GM23338 (cell line): ENCODE measurements around the gene ATG7. TPM values are rescaled to one million over a fixed set of nuclear protein-coding genes. Genes with fewer than 3 reads are reported as not detected.

ENCODE experiments used
- ATAC-seq: fragments of 200-7000 bp; cut with Tn5 transposase; 3 replicates; pipeline ENCODE4 v1.9.1; 2020
- DNase-seq: peaks from one replicate; pipeline ENCODE4 v3.0.0-alpha.2; 2015; ENCODE audit warnings: low spot score
- H2AFZ ChIP-seq: fragments of 200-600 bp; sonication (generic); 2 replicates; pipeline ENCODE4 v1.8.0; 2016; ENCODE audit warnings: antibody characterized with exemption, mild to moderate bottlenecking, moderate library complexity
- H3F3A ChIP-seq: fragments of 200-600 bp; sonication (generic); replicated peaks from 2 replicates; pipeline ENCODE4 v1.8.0; 2017; ENCODE audit warnings: antibody characterized with exemption, mixed run types, low read depth
- H3K27ac ChIP-seq: fragments of 200-600 bp; sonication (generic); 2 replicates; pipeline ENCODE4 v1.6.1; 2016; ENCODE audit warnings: low read depth
- H3K27me3 ChIP-seq: fragments of 200-600 bp; sonication (generic); 2 replicates; pipeline ENCODE4 v1.8.0; 2016; ENCODE audit warnings: mild to moderate bottlenecking, mixed run types, moderate library complexity; ENCODE audit not compliant: insufficient read depth
- H3K36me3 ChIP-seq: fragments of 200-600 bp; sonication (generic); 2 replicates; pipeline ENCODE4 v1.8.0; 2016; ENCODE audit warnings: mild to moderate bottlenecking; ENCODE audit not compliant: insufficient read depth
- H3K4me1 ChIP-seq: fragments of 200-600 bp; sonication (generic); 2 replicates; pipeline ENCODE4 v1.8.0; 2016; ENCODE audit warnings: mild to moderate bottlenecking, moderate library complexity; ENCODE audit not compliant: insufficient read depth
- H3K4me2 ChIP-seq: fragments of 200-600 bp; sonication (generic); 2 replicates; pipeline ENCODE4 v1.7.1; 2017; ENCODE audit warnings: mixed run types
- H3K4me3 ChIP-seq: fragments of 200-600 bp; sonication (generic); 2 replicates; pipeline ENCODE4 v1.6.1; 2016; ENCODE audit warnings: mixed run types
- H3K79me2 ChIP-seq: fragments of 200-600 bp; sonication (generic); replicated peaks from 2 replicates; pipeline ENCODE4 v1.8.0; 2017; ENCODE audit warnings: mild to moderate bottlenecking; ENCODE audit not compliant: insufficient read depth
- H3K9me2 ChIP-seq: fragments of 200-600 bp; sonication (generic); 2 replicates; pipeline ENCODE4 v1.8.0; 2017; ENCODE audit not compliant: insufficient read depth
- H4K20me1 ChIP-seq: fragments of 200-600 bp; sonication (generic); replicated peaks from 2 replicates; pipeline ENCODE4 v1.8.0; 2017; ENCODE audit warnings: mild to moderate bottlenecking; ENCODE audit not compliant: insufficient read depth
- H3K27ac Mint-ChIP-seq: 2 replicates; pipeline ENCODE4 v1.8.0; 2020; ENCODE audit warnings: inconsistent platforms, mild to moderate bottlenecking, moderate library complexity, mixed read lengths
- H3K27me3 Mint-ChIP-seq: 3 replicates; pipeline ENCODE4 v1.8.0; 2022; ENCODE audit warnings: low read depth, mild to moderate bottlenecking, moderate library complexity, mixed read lengths, inconsistent platforms; ENCODE audit not compliant: insufficient read depth, poor library complexity
- H3K36me3 Mint-ChIP-seq: 3 replicates; pipeline ENCODE4 v1.8.0; 2021; ENCODE audit warnings: low read depth, mild to moderate bottlenecking, inconsistent platforms, moderate library complexity, mixed read lengths
- H3K4me1 Mint-ChIP-seq: 3 replicates; pipeline ENCODE4 v1.8.0; 2020; ENCODE audit warnings: mild to moderate bottlenecking, inconsistent platforms, mixed read lengths
- H3K4me3 Mint-ChIP-seq: 3 replicates; pipeline ENCODE4 v1.8.0; 2021; ENCODE audit warnings: moderate library complexity, mild to moderate bottlenecking, inconsistent platforms, mixed read lengths
- H3K9me3 Mint-ChIP-seq: 3 replicates; pipeline ENCODE4 v1.8.0; 2020; ENCODE audit warnings: moderate library complexity, mild to moderate bottlenecking, inconsistent platforms, mixed read lengths
- CREB1 ChIP-seq: fragments of 250-450 bp; sonication (Bioruptor Pico); IDR thresholded peaks from 2 replicates; pipeline ENCODE4 v1.5.0; 2020; ENCODE audit warnings: low read depth, mild to moderate bottlenecking, moderate library complexity
- CTCF ChIP-seq, 2 experiments: fragments of 200-600 bp in 1 of 2; sonication (generic) in 1 of 2; conservative IDR thresholded peaks; 2 replicates each; pipeline versions ENCODE4 v1.5.1 to v1.6.1; 2016 to 2017; ENCODE audit warnings: antibody characterized with exemption in 2 of 2, low read depth in 2 of 2, mild to moderate bottlenecking in 2 of 2, moderate library complexity in 1 of 2
- ETS1 ChIP-seq: IDR thresholded peaks from 2 replicates; pipeline ENCODE4 v1.6.1; 2016; ENCODE audit warnings: antibody characterized with exemption
- EZH2 ChIP-seq: fragments of 200-600 bp; sonication (generic); IDR thresholded peaks from one replicate; pipeline ENCODE4 v1.8.0; 2017; ENCODE audit warnings: antibody characterized with exemption, mild to moderate bottlenecking, low read depth; ENCODE audit not compliant: unreplicated experiment
- REST ChIP-seq: IDR thresholded peaks from one replicate; pipeline ENCODE4 v1.6.1; 2018; ENCODE audit warnings: antibody characterized with exemption; ENCODE audit not compliant: unreplicated experiment
- ZNF462 ChIP-seq: fragments of 250-450 bp; sonication (Bioruptor Pico); IDR thresholded peaks from 2 replicates; pipeline ENCODE4 v1.5.0; 2020; ENCODE audit warnings: mild to moderate bottlenecking, moderate library complexity
- polyA plus RNA-seq: library from polyadenylated mRNA; unstranded; fragments of >200 nt; fragmentation: Nextera tagmentation; extraction: Ambion mirVana; gene quantifications from 2 replicates; pipeline ENCODE4 v1.2.1, GENCODE V29; 2016
- total RNA-seq: library from RNA; depleted of rRNA; stranded (reverse); fragments of >200 nt; shearing (Covaris generic); gene quantifications from 2 replicates; pipeline ENCODE4 v1.2.3, GENCODE V29; 2014

Gene ATG7
- total and polyA plus RNA-seq, 2 experiments from 2014 or later = 16.2 to 36.7 TPM

GRCh38 chr3:11422291-11422690 lies 150.1 kb downstream of the ATG7 start:
- no peak overlapping the region for H3K4me3 Mint-ChIP-seq
- H3K4me1 Mint-ChIP-seq = peaks cover 7% of the 10 kb centered on the region; the same call in 2 of the 3 replicates
- peaks cover 7% of the 10 kb centered on the region for H3K27me3 Mint-ChIP-seq
- H3K36me3 Mint-ChIP-seq = no peaks in the 10 kb centered on the region
- Histone ChIP-seq H3K27me3 (no peaks in the 10 kb centered on the region), H3K4me3 (no peak overlapping the region), H3K79me2 (no peaks in the 10 kb centered on the region), H3K4me2 (no peak overlapping the region), H3K9me2 (0 out of 2 replicates have a peak, but pooled peaks cover 6% of the 10 kb centered on the region), H3K4me1 (no peaks in the 10 kb centered on the region), H3K27ac (no peak overlapping the region), H3K36me3 (no peaks in the 10 kb centered on the region), H2AFZ (no peak overlapping the region), H3F3A (no peaks in the 10 kb centered on the region), H4K20me1 (no peaks in the 10 kb centered on the region)
- H3K27ac Mint-ChIP-seq = no peak overlapping the region
- no peak for DNase-seq
- TF ChIP-seq ETS1 = no peak
- no peak for TF ChIP-seq EZH2
- no peak for TF ChIP-seq CREB1 (CRISPR knock-in tag)
- no peak for TF ChIP-seq CTCF (conservative IDR thresholded peaks at IDR 0.05; ENCODE audit: low read depth in 2 of 2)
- no peak for TF ChIP-seq REST
- no peak for TF ChIP-seq ZNF462
- no peaks in the 10 kb centered on the region for H3K9me3 Mint-ChIP-seq
- ATAC-seq = no peak
